HEK293 (cell line): ENCODE results near the gene VGLL4.

ENCODE experiments used
- HOXD13 ChIP-seq: sonication (generic); formaldehyde crosslinking; IDR thresholded peaks from 2 replicates; pipeline ENCODE4 v1.8.0; 2022; ENCODE audit warnings: missing genetic modification reagents, borderline replicate concordance
- KLF16 ChIP-seq: fragments of 450-650 bp; formaldehyde crosslinking; IDR thresholded peaks from 2 replicates; pipeline ENCODE4 v1.5.1; 2017; ENCODE audit warnings: missing biosample characterization, missing genetic modification characterization
- OVOL3 ChIP-seq: fragments of 450-650 bp; formaldehyde crosslinking; IDR thresholded peaks from 2 replicates; pipeline ENCODE4 v1.5.1; 2016; ENCODE audit warnings: missing biosample characterization, missing genetic modification characterization
- SETDB1 ChIP-seq: IDR thresholded peaks from one replicate; pipeline ENCODE4 v1.6.1; 2017; ENCODE audit warnings: mild to moderate bottlenecking, low read length, moderate library complexity, mixed read lengths; ENCODE audit not compliant: insufficient read length
- SP3 ChIP-seq: fragments of 450-650 bp; formaldehyde crosslinking; IDR thresholded peaks from 2 replicates; pipeline ENCODE4 v1.5.1; 2016; ENCODE audit warnings: missing biosample characterization, missing genetic modification characterization
- TSHZ1 ChIP-seq: fragments of 450-650 bp; formaldehyde crosslinking; IDR thresholded peaks from 2 replicates; pipeline ENCODE4 v1.5.1; 2016; ENCODE audit warnings: missing biosample characterization, missing genetic modification characterization, borderline replicate concordance
- ZBTB10 ChIP-seq: fragments of 450-650 bp; formaldehyde crosslinking; IDR thresholded peaks from 2 replicates; pipeline ENCODE4 v1.5.1; 2016; ENCODE audit warnings: missing biosample characterization, missing genetic modification characterization
- ZIC2 ChIP-seq: fragments of 450-650 bp; formaldehyde crosslinking; IDR thresholded peaks from 2 replicates; pipeline ENCODE4 v1.5.1; 2016; ENCODE audit warnings: missing biosample characterization, missing genetic modification characterization
- ZNF146 ChIP-seq: fragments of 450-650 bp; formaldehyde crosslinking; IDR thresholded peaks from 2 replicates; pipeline ENCODE4 v1.5.1; 2016; ENCODE audit warnings: missing biosample characterization, missing genetic modification characterization
- ZNF157 ChIP-seq: fragments of 450-650 bp; formaldehyde crosslinking; IDR thresholded peaks from 2 replicates; pipeline ENCODE4 v1.5.1; 2016; ENCODE audit warnings: missing biosample characterization, missing genetic modification characterization
- ZNF174 ChIP-seq: fragments of 450-650 bp; formaldehyde crosslinking; IDR thresholded peaks from 2 replicates; pipeline ENCODE4 v1.5.0; 2017; ENCODE audit warnings: missing biosample characterization, mild to moderate bottlenecking, missing genetic modification characterization
- ZNF19 ChIP-seq: fragments of 450-650 bp; formaldehyde crosslinking; IDR thresholded peaks from 2 replicates; pipeline ENCODE4; 2016; ENCODE audit warnings: missing biosample characterization, missing genetic modification characterization, low read depth
- ZNF223 ChIP-seq: fragments of 450-650 bp; formaldehyde crosslinking; IDR thresholded peaks from 2 replicates; pipeline ENCODE4 v1.5.1; 2016; ENCODE audit warnings: missing biosample characterization, missing genetic modification characterization
- ZNF302 ChIP-seq: fragments of 450-650 bp; formaldehyde crosslinking; IDR thresholded peaks from 2 replicates; pipeline ENCODE4 v1.5.1; 2016; ENCODE audit warnings: missing biosample characterization, missing genetic modification characterization, low read depth
- ZNF426 ChIP-seq: fragments of 450-650 bp; formaldehyde crosslinking; IDR thresholded peaks from 2 replicates; pipeline ENCODE4 v1.5.1; 2017; ENCODE audit warnings: missing biosample characterization, missing genetic modification characterization, mild to moderate bottlenecking, inconsistent platforms, moderate library complexity
- ZNF488 ChIP-seq: fragments of 450-650 bp; formaldehyde crosslinking; IDR thresholded peaks from 2 replicates; pipeline ENCODE4 v1.5.1; 2016; ENCODE audit warnings: missing biosample characterization, missing genetic modification characterization
- ZNF558 ChIP-seq: fragments of 450-650 bp; formaldehyde crosslinking; IDR thresholded peaks from 2 replicates; pipeline ENCODE4 v1.5.1; 2016; ENCODE audit warnings: missing biosample characterization, missing genetic modification characterization
- ZNF585B ChIP-seq: fragments of 450-650 bp; formaldehyde crosslinking; IDR thresholded peaks from 2 replicates; pipeline ENCODE4 v1.5.1; 2016; ENCODE audit warnings: missing biosample characterization, missing genetic modification characterization
- ZNF623 ChIP-seq: fragments of 450-650 bp; formaldehyde crosslinking; IDR thresholded peaks from 2 replicates; pipeline ENCODE4 v1.5.1; 2016; ENCODE audit warnings: missing biosample characterization, missing genetic modification characterization
- ZNF701 ChIP-seq: fragments of 450-650 bp; formaldehyde crosslinking; IDR thresholded peaks from 2 replicates; pipeline ENCODE4 v1.5.1; 2016; ENCODE audit warnings: missing biosample characterization, missing genetic modification characterization
- ZNF837 ChIP-seq: fragments of 450-650 bp; formaldehyde crosslinking; IDR thresholded peaks from 2 replicates; pipeline ENCODE4 v1.5.1; 2016; ENCODE audit warnings: missing biosample characterization, missing genetic modification characterization
- TF ChIP-seq, protein P1 (sequence below): fragments of 450-650 bp; formaldehyde crosslinking; IDR thresholded peaks from 2 replicates; pipeline ENCODE4 v1.5.1; 2016; ENCODE audit warnings: missing biosample characterization, missing genetic modification characterization
- TF ChIP-seq, protein P2 (sequence below): fragments of 450-650 bp; formaldehyde crosslinking; IDR thresholded peaks from 2 replicates; pipeline ENCODE4 v1.5.1; 2016; ENCODE audit warnings: missing biosample characterization, missing genetic modification characterization
- TF ChIP-seq, protein P3 (sequence below): fragments of 450-650 bp; formaldehyde crosslinking; IDR thresholded peaks from 2 replicates; pipeline ENCODE4 v1.5.1; 2017; ENCODE audit warnings: missing biosample characterization, missing genetic modification characterization

Gene VGLL4

DNA sequence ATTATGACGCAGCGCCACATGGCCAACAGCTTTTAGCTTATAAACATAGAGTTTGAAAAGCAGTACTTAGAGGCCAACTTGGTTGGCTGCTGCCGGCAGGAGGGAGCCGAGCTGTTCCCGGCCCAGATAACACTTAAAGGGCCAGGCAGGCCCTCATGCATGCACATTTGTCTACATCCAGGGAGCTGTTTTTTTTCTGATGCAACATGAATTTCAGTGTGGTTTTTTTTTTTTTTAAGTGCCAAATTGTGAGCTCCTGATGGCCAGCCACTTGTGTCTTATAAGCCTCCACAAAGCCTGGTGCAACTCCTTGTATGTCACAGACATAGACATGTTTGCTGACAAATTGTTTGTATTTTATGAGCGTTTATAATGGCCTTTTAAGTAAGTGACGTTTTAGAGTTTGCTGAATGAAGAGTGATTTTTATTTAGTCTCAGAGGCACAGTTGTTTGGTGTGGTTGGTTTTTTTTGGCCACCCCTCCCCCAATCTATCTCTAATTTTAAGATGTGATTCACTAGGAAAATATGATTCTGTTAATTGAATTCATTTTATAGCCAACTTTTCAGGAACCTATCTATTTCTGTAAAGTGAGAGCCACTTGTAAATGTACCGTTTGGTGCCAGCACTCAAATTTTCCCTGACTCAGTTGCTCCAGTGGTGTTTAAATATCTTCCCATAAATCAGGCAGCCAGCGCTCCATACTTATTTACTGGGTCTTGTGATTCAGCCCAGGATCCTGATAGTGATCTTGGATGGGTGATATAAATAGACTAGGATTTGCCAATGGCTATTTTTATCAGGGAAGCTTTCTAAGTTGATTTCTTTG is 134.3 kb downstream of the VGLL4 start (continued):
- TF ChIP-seq ZBTB10 (no peak), HOXD13 (no peak), OVOL3 (tag by site-specific recombination) (peak; percentile 81), ZNF558 (tag by site-specific recombination) (peak; percentile 83; the same call in 1 of the 2 replicates), SETDB1 (no peak), ZNF19 (tag by site-specific recombination) (0 out of 2 replicates have a peak, but pooled peaks have one; percentile 47), ZNF488 (no peak), KLF16 (tag by site-specific recombination) (no peak), ZNF223 (no peak), SP3 (no peak), TSHZ1 (tag by site-specific recombination) (peak; percentile 87), ZNF623 (tag by site-specific recombination) (no peak), ZNF837 (tag by site-specific recombination) (no peak), ZIC2 (peak; percentile 66), ZNF157 (tag by site-specific recombination) (no peak), ZNF426 (tag by site-specific recombination) (no peak), ZNF146 (tag by site-specific recombination) (no peak), ZNF174 (tag by site-specific recombination) (no peak), ZNF585B (no peak), ZNF302 (tag by site-specific recombination) (no peak), ZNF701 (tag by site-specific recombination) (no peak)
- TF ChIP-seq, protein P1, sequence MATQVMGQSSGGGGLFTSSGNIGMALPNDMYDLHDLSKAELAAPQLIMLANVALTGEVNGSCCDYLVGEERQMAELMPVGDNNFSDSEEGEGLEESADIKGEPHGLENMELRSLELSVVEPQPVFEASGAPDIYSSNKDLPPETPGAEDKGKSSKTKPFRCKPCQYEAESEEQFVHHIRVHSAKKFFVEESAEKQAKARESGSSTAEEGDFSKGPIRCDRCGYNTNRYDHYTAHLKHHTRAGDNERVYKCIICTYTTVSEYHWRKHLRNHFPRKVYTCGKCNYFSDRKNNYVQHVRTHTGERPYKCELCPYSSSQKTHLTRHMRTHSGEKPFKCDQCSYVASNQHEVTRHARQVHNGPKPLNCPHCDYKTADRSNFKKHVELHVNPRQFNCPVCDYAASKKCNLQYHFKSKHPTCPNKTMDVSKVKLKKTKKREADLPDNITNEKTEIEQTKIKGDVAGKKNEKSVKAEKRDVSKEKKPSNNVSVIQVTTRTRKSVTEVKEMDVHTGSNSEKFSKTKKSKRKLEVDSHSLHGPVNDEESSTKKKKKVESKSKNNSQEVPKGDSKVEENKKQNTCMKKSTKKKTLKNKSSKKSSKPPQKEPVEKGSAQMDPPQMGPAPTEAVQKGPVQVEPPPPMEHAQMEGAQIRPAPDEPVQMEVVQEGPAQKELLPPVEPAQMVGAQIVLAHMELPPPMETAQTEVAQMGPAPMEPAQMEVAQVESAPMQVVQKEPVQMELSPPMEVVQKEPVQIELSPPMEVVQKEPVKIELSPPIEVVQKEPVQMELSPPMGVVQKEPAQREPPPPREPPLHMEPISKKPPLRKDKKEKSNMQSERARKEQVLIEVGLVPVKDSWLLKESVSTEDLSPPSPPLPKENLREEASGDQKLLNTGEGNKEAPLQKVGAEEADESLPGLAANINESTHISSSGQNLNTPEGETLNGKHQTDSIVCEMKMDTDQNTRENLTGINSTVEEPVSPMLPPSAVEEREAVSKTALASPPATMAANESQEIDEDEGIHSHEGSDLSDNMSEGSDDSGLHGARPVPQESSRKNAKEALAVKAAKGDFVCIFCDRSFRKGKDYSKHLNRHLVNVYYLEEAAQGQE (tag by site-specific recombination), result 0 out of 2 replicates have a peak, but pooled peaks have one; percentile 29
- TF ChIP-seq, protein P2, sequence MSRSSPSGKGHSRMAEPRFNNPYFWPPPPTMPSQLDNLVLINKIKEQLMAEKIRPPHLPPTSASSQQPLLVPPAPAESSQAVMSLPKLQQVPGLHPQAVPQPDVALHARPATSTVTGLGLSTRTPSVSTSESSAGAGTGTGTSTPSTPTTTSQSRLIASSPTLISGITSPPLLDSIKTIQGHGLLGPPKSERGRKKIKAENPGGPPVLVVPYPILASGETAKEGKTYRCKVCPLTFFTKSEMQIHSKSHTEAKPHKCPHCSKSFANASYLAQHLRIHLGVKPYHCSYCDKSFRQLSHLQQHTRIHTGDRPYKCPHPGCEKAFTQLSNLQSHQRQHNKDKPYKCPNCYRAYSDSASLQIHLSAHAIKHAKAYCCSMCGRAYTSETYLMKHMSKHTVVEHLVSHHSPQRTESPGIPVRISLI (tag by site-specific recombination), result peak; percentile 63; the same call in 1 of the 2 replicates
- TF ChIP-seq, protein P3, sequence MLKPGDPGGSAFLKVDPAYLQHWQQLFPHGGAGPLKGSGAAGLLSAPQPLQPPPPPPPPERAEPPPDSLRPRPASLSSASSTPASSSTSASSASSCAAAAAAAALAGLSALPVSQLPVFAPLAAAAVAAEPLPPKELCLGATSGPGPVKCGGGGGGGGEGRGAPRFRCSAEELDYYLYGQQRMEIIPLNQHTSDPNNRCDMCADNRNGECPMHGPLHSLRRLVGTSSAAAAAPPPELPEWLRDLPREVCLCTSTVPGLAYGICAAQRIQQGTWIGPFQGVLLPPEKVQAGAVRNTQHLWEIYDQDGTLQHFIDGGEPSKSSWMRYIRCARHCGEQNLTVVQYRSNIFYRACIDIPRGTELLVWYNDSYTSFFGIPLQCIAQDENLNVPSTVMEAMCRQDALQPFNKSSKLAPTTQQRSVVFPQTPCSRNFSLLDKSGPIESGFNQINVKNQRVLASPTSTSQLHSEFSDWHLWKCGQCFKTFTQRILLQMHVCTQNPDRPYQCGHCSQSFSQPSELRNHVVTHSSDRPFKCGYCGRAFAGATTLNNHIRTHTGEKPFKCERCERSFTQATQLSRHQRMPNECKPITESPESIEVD (tag by site-specific recombination), result peak; percentile 81; the same call in 1 of the 2 replicates
